Stimulated activated CD4-positive, alpha-beta T cell treated with anti-CD3 and anti-CD28 coated beads, Interleukin-15, amount 100 ng/mL, for 48 hours (primary cell): ENCODE results near the gene KDM4B.

Experiments
- DNase-seq, 2 donors: peaks; one replicate each; pipeline ENCODE4 v3.0.0-alpha.2; 2020; ENCODE audit warnings: low read depth in 2 of 2

KDM4B gene

GRCh38 chr19:4984438-4984990 is 15.6 kb downstream of the KDM4B start:
- DNase-seq = no peak

GRCh38 chr19:4985551-4985991 is 16.7 kb downstream of the KDM4B start:
- DNase-seq = no peak

GRCh38 chr19:4986056-4986455 is 17.1 kb downstream of the KDM4B start:
- DNase-seq = no peak

GRCh38 chr19:4986471-4986891 is 17.6 kb downstream of the KDM4B start:
- no peak for DNase-seq

DNA sequence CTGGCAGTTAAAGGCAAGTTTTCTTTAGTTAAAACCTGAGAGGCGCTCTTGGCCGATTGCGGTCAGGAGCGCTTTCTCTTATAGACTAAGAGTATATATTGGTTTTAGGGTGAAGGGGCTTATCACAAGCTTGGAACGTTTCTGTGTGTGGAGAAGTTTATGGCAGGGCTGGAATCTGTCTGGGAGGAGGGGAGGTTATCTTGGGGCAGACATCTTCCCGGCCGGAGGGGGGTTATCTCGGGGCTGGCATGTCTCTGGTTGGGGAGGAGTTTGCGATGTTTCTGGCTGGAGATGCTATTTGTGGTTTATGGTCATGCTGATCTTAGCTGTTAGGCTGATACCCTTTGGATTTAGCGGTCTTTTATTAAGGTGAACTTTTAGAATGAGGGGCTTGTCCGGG is 18.3 kb downstream of the KDM4B start:
- no peak for DNase-seq

DNA sequence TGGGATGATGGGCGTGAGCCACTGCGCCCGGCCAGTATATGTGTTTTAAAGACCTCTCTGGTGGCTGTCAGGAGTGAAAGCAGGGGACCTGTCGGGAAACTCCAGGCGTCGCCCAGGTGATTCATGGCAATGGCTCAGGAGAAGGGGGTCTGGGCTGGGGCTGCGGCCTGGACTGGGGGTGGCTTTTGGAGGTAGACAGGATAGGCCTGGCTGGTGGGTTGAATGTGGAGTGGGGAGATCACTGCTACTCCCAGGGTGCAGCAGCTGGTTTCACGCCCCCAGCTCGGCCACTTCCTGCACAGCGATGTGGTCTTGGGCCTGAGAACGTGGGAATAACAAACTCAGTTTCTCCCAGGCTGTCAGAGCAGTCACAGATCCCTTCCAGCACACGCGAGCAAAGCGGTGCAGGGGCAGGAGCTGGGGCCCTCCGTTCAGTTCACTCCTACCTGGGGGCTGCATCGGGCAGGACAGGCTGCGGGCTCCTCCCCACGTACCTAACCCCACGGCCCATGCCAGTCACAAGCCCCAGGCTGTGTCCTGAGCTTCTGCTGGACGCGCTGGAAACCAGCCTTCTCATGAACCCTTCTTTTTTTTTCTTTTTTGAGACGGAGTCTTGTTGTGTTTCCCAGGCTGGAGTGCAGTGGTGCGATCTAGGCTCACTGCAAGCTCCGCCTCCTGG is 18.9 kb downstream of the KDM4B start:
- no peak for DNase-seq

DNA sequence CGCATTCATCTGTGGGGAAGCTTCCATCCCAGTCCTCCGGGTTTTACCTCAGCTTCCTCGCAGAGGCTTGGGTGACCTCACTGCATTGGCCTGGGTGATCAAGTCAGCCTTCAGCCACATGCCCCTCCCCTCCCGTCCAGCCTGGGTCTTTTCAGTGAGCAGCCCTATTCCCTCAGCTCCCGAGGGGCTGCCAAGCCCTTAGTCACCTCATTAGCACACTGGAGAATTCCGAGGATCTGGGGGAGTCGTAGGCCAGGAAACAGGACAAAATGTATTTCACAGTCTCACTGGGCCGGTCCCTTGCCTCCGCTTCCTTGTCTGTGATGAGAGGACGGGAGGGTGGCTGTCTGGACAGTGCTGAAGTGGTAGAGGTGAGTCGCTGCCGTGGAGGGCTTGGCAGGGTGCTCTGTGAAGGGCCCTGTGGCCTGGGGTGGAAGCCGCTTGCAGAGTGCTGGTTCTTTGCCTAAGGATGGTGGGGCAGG is 19.9 kb downstream of the KDM4B start:
- no peak for DNase-seq

- no peak for DNase-seq
These were observed 21.4 kb downstream of the KDM4B start for GRCh38 chr19:4990306-4990705.

DNA sequence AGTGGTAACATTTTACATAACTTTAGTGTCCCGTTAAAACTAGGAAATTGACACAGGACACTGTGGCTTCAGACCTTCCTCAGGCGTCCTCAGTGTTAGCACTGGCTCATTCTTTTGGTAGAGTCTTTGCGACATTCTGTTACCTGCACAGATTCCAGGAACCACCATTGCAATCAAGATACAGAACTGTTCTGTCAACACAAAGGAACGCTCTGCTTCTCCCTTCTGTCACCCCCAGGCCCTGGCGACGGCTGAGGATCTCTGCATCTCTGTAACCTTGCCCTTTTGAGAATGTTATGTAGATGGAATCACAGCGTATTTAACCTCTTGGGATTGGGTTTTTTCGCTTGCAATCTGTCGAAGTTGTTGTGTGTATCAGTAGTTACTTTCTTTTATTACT is 22.6 kb downstream of the KDM4B start:
- DNase-seq = no peak

- DNase-seq = no peak
These were observed 23.2 kb downstream of the KDM4B start for GRCh38 chr19:4991996-4992698.

DNA sequence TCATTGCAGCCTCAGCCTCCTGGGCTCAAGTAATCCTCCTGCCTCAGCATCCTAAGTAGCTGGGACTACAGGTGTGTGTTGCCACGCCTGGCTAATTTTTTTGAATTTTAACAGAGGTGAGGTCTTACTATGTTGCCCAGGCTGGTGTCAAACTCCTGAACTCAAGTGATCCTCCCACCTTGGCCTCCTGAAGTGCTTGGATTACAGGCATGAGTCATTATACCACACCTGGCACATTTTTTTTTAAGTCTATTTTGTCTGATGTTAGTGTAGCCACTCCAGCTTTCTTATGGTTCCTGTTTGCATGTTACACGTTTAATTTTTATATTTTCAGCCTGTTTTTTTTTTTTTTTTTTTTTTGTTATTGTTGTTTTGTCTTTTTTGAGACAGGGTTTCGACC is 24.8 kb downstream of the KDM4B start:
- no peak for DNase-seq

GRCh38 chr19:4996701-4997100 is 27.8 kb downstream of the KDM4B start:
- no peak for DNase-seq

DNA sequence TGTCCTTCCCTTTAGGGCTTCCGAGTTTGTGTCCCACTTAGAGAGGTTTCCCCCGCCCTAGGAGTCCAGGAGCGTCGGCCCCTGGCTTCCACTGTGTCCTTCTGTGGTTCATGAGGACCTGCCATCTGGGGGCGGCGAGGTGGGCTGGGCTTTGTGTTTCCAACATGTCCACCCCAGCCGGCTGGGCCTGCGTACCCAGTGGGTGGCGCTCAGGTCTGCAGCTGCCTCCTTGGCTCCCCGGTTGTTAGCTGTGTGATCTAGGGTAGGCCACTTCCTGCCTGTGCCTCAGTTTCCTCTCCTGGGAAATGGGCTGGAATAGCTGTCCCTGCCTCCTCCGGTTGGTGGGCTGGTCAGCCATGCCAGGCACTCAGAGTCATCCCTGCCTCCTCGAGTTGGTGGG is 28.4 kb downstream of the KDM4B start:
- no peak for DNase-seq

GRCh38 chr19:5000120-5000611 is 31.3 kb downstream of the KDM4B start:
- DNase-seq = no peak

- peak; percentile 14 to 31 for DNase-seq
These were observed 32.7 kb downstream of the KDM4B start for GRCh38 chr19:5001615-5002014.

DNA sequence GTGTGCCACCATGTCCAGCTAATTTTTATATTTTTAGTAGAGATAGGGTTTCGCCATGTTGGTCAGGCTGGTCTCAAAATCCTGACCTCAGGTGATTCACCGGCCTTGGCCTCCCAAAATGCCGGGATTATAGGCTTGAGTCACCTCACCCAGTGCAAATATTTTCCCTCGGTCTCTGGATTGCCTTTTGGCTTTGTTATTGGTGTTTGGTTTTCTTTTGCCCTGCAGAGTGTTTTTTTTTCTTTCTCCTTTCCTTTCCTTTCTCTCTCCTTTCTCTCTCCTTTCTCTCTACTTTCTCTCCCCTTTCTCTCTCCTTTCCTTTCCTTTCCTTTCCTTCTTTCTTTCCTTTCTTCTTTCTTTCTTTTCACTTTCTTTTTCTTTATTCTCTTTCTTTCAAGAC is 33.2 kb downstream of the KDM4B start:
- no peak for DNase-seq

DNA sequence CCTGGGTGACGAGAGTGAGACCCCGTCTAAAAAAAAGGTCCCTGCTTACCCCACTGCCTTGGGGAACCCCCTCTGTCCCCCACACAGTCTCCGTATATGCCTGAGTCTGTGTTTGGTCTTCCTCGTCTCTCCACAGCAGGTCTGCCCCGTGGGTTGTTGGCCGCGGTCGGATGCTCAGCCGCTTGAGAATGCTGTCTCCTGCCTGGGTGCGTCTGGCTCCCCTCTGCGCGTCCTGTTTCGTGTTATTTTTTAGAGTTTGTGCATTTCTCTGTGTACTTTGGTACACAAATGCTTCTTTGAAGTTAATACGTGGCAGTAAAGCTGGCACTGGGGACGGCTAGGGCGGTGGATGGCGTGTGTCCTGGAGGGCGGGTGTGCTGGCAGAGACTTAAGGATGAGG is 34.9 kb downstream of the KDM4B start:
- DNase-seq = no peak

GRCh38 chr19:5005096-5005495 is 36.2 kb downstream of the KDM4B start:
- no peak for DNase-seq

DNA sequence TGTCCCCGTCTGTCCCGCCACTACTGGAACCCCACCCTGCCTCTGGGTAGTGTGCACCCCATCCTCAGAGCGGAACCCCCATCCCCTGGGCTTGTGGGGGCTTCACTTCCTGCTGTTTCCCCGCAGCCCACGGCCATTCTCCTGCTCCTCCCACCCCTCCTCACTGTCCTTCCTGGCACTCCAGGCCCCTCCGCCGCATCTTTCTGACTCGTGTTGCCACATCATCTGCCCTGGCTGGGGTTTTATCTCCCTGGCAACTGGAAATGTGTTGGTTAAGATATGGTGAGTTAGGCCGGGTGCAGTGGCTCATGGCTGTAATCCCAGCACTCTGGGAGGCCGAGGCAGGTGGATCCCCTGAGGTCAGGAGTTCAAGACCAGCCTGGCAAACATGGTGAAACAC is 37.3 kb downstream of the KDM4B start:
- DNase-seq = no peak

GRCh38 chr19:5006821-5007220 is 37.9 kb downstream of the KDM4B start:
- DNase-seq = no peak

GRCh38 chr19:5011476-5012238 is 42.7 kb downstream of the KDM4B start:
- DNase-seq = no peak
